Sciatic nerve (tissue), 2 donors: ENCODE data around the gene FASTKD2. TPM values are rescaled to one million over a fixed set of nuclear protein-coding genes. Genes with fewer than 3 reads are reported as not detected.
"Not testable (repeated sequence)": the region's sequence is repeated elsewhere in the genome, so short reads cannot be mapped to it uniquely, and the experiment has no call there.

ENCODE experiments used
- ATAC-seq: fragments of 200-7000 bp; cut with Tn5 transposase; one replicate; pipeline ENCODE4 v1.9.1; 2020; ENCODE audit warnings: mild to moderate bottlenecking, moderate library complexity
- DNase-seq: peaks from one replicate; pipeline ENCODE4 v3.0.0-alpha.2; 2020; ENCODE audit warnings: low spot score
- intact Hi-C: fragments of 100-400 bp; cut with DNase I; formaldehyde crosslinking; loops from one replicate; pipeline ENCODE4 v1.14.2; 2022
- total RNA-seq: library from RNA; stranded (reverse); fragmentation: NEBNext Ultra II Directional; extraction: Animal tissue kit (Norgen Biotek cat#: 25700); gene quantifications from one replicate; pipeline ENCODE4 v1.2.1, GENCODE V29; 2021
- donor health status: DM: no; HTN: no; CAD: no.
- donor health status: DM: no; HTN: no; CAD: no.

FASTKD2 gene
- total RNA-seq, 1 donor from 2014 or later: 23.1 TPM

DNA sequence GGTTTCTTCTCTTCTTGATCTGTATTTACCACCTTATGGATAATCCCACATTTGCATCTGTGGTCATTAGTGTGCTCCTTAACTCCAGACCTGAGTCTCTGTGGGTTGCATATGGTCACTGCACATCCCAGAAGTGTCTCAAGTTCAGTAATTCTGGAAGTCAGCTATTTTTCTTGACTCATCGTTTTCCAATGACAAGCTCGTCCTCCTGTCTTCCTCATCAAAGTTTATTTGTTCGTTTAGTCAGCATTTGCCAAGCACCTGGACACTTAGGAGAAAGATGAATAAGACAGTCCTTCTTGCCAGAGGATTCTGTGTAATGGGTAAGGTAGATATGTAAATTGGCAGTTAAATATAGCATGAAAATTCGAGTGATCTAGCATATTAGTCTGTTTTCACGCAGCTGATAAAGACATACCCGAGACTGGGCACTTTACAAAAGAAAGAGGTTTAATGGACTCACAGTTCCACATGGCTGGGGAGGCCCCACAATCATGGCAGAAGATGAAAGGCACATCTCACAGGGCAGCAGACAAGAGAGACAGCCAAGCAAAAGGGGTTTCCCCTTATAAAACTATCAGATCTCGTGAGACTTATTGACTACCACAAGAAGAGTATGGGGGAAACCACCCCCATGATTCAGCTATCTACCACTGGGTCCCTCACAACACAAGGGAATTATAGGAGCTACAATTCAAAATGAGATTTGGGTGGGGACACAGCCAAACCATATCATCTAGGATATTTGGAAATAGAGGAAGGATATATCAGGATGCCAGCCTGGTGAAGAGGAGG lies 19.4 kb downstream of the FASTKD2 start:
- intact Hi-C loops: no loop called here

DNA sequence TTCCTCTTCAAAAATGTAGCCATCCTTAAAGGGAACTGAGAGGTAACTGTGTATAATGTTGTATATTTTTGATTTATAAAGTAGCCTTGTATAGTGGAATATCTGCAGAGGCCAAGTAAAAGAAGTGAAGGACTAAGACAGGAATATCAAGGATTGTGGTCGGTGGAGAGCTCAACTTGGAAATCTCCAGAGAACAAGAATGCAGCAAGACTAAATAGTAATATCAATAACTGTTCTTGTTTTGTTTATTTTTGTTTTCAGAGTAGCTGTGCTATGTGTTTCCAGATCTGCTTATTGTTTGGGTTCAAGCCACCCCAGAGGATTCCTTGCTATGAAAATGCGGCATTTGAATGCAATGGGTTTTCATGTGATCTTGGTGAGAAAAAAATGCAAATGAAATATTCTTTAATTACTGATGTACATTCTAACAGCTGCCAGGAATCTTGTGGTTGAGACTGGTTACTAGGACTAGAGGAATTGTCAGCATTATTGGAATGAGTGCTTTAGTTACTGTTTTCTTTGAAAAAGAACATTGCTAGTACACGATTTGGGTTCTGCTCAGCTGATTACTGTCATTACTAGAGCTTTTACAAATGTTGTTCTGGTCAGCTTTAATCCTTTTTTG lies 25.0 kb downstream of the FASTKD2 start:
- ATAC-seq: no peak
- intact Hi-C loops: no loop called here
- no peak for DNase-seq

More for the DNA sequence above, 19.4 kb downstream of the FASTKD2 start:
- ATAC-seq (no peak), DNase-seq (no peak)

DNA sequence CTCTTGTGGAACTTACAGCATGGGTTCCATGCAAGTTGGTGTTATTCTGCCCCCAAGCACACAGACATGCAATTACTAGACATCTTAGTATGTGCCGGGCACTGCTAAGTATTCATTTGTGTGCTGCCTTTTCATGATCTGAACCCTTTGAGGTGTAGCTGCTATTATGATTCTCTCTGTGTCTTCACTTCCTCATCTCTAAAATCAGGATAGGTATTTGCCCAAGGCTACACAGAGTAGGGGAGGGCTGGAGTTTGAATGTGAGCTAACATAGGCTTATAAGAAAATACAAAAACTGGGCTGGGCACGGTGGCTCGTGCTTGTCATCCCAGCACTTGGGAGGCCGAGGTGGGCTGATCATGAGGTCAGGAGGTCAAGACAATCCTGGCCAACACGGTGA lies 27.2 kb downstream of the FASTKD2 start:
- DNase-seq: no peak
- no peak for ATAC-seq
- intact Hi-C loops: no loop called here

DNA sequence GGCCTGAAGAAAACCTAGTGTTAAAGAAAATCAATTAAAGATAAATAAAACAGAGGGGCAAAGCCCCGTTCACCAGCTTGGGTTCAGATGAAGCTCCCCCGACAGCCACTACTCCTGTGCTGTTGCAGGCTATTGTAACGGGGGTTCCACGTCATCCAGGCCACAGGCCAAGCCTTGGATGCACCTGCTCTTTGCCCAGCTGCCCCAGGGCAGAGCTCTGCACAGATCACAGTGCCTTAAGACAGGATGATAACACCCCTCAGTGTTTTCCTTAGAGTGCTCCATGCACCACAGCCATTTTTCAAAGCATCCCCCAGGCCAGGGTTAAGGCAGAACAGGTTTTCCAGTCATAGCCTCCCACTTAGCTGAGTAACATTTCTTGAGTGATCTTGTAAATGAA lies 32.0 kb downstream of the FASTKD2 start:
- intact Hi-C loops: no loop called here
- DNase-seq (no peak), ATAC-seq (no peak)

DNA sequence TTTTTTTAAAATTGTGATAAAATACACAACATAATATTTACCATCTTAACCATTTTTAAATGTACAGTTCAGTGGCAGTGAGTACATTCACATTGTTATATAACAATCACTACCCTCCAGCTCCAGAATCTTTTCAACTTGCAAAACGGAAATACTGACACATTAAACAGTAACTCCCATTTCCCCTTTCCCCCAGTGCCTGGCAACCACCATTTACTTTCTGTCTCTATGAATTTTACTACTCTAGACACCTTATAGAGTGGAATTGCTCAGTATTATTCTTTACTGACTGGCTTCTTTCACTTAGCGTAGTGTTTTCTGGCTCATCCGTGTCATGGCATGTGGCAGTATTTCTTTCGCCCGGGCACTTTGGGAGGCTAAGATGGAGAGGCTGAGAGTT lies 32.6 kb downstream of the FASTKD2 start:
- DNase-seq (no peak), ATAC-seq (no peak)
- intact Hi-C loops: no loop called here

DNA sequence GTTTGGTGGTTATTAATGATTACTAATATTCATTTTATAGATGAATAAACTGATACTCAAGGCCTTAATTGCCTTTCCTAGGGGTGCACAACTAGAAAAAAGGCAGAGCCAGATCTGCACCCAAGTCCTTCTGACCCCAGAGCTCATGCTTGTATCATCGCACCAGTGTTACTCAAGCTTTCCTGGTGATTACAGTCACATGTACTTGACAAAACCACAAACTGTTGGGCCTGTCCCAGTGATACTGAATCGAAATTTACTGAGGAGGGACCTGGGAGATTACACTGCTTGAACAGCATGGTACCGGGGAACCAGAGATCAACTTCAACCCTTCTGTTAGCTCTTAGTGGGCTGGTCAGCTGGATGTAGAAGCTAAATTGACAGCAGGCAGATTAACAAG lies 33.7 kb downstream of the FASTKD2 start:
- DNase-seq (no peak), ATAC-seq (peak; percentile 56)
- intact Hi-C loops: no loop called here

DNA sequence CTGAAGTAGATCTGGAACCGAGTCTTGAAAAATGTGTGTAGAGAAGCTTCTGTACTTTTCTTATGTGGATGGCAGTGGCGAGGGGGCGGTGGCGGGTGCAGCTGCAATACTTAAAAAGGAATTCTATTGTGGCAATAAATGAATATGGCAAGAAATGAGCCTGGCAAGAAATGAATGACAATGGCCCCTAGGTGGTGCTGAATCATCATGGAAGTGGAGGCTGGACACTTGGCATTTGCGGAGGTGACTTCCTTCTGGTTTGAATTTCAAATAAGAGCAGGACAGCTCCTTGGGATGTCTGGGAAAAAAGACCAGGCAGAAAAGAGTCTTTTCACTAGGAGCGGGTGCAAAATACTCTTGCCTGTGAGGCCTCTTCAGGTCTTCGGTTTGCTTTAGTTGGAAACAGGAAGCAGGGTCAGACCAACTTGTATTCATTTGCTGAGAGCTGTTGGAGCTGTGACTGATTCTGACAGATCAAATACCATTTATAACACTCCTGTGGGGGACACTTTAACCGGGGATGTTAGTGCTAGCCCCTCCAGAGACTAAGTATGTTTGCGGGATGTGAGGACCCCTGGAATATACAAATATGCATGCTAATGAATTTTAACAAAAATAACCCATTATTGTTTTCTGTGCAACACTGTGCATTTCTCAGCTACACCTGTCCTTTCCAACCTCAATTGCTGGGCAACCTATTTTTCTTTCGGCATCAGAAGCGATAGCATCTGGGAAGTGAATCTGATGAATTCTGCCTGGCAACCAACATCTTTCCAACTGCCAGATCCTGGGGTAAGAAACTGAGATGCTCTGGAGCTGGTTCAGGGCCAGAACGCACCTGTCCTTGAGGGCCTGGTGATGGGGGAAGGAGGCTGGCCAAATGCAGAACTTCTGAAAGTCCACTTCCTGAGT lies 35.4 kb downstream of the FASTKD2 start:
- ATAC-seq (peak; percentile 88), DNase-seq (peak; percentile 71)
- intact Hi-C loops: loop anchor here (5.0 kb wide), 1 partner anchor 177 kb away; no protein-coding TSS in a partner anchor

DNA sequence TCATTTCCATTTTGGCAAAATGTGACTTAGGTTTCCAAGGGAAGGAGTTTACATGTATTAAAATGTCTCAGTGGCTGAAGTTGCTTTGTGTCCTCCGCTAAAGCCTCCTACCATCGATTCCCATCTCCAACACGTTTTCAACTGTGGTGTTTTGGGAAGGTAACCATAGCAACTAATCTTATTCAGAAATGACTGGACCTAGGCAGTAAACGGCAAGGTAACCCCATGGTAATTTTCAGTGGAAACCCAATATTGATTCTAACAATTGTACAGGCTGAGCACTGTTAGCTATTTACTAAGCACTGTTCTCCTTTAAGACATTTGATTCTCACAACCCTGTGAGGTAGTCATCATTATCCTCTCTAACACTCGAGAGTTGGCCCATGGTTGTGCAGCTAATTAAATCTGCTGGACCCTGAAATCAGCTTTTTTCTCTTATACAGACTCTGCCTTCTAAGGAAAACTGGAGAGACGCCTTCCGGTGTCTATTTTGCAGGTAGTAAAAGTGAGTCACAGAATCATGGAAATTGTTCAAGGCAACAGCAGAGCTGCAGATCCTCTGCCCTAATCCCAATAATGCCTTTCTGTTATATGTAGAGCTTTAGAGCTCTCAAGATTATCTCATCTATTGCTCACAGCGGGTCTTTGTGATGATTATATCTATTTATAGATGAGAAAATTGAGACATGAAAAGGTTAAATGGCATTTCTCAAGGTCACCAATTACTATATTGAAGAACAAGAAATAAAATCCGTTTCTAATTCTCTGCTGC lies 36.2 kb downstream of the FASTKD2 start:
- ATAC-seq: no peak
- no peak for DNase-seq
- intact Hi-C loops: loop anchor here (5.0 kb wide), 1 partner anchor 176 kb away; no protein-coding TSS in a partner anchor

DNA sequence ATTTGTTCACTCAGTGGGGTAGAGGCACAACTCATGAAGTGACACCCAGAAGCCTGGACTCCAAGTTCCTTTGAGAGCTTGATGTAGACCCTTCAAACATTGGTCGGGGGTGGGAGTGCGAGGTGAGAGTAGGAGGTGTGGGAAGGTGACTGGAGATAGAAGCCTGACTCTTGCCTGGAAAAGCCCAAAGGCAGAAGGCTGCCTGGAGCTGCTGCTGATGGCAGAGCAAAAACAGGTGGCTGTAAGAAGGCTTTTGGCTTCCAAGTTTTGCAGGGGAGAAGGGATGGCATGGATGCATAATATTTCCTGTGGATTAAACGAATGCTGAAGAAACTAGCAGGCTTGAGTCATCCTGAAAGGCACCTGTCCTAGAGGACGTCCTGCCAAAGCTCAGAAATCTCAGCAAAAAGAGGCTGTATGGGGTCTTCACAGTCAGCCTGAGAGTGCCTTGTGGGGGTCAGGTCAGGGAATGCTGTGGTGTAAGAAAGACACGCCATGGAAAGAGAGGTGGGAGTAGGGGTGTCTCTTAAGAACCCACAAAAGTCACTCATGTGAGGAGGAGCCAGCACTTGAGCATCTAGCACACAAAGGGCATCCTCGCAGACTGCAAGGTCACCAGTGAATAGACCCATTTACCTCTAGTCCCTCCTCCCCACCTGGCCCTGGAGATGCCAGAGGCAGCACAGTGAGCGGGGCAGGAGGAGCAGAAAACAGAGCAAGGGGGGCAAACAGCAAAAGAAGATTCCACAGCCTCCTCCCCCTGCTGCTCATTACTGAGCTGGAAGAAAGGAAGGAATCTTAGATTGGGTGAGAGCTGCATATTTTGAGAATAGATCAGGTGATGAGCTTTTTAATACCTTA lies 37.5 kb downstream of the FASTKD2 start:
- intact Hi-C loops: loop anchor here (5.0 kb wide), 1 partner anchor 174 kb away; no protein-coding TSS in a partner anchor
- ATAC-seq: no peak
- DNase-seq: no peak

DNA sequence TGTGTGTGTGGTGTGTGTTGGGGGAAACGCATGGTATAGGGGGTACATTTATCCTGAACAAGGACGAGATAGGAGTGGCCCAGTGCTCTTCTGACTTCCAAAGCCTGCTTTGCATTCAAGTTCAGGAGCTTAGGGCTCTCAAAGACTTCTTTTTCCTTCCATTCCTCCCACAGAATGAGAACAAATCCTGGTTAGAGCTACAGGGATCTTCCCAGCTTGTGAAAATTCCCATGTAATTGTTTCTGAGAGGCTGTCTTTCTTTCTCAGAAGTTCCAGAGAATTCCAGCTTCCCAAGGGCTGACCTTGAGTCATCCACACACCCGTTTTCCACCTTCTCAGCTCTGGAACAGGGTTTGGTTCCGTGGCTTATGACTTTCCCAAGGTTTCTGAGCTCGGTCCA lies 38.9 kb downstream of the FASTKD2 start:
- ATAC-seq: peak; percentile 77
- DNase-seq: no peak
- intact Hi-C loops: loop anchor here (5.0 kb wide), 1 partner anchor 173 kb away; no protein-coding TSS in a partner anchor

DNA sequence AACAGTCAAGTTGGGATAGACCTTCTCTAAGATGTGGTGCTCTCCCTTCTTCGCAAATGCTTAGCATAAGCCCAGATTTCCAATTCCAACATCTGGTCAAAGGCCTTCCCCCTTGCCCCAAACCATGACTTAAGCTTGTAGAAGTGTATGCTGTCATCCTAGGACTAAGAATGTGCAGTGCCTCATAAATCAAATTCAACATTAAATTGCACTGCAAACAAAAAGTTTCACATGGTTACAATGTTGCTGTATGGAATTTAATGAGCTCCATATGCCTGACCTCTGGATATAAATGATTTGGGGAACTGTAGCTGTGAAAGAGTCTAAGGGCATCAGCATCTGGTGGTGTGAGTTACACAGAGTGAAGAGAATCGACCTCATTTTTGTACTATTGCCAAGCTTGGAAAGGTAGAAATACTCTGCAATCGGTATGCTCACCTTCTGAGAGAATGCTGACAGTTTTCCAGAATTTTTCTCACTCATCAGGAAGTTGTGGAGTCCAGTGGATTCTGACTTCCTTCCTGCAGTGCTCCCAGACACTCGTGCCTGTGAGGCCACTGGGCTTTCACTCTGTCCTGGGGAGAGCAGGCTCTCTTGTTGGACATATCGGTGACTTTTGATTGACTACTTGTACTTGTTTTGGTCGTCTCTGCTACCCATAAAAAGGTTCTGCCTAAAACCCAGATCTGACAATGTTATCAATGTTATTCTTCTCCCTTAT lies 40.6 kb downstream of the FASTKD2 start:
- no peak for DNase-seq
- intact Hi-C loops: no loop called here
- no peak for ATAC-seq

DNA sequence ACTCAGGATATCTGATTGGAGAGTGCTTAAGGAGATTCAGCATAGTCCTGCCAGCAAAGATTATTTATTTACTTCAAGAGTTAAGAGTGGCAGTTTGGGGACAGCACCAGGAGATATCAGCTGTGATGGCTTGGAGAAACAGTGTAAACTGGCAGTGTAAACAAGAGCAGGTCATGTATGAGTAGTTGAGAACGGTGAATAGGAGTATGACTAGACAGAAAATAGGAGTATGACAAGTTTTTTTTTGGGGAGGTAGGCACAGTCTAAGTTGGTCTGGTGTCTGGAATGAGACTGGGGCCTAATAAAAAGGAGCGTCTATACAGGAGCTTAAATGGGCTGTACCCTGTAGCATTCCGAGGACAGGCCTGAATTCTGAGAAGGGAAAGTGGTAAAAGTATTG lies 42.2 kb downstream of the FASTKD2 start:
- intact Hi-C loops, ATAC-seq, DNase-seq: not testable (repeated sequence)

DNA sequence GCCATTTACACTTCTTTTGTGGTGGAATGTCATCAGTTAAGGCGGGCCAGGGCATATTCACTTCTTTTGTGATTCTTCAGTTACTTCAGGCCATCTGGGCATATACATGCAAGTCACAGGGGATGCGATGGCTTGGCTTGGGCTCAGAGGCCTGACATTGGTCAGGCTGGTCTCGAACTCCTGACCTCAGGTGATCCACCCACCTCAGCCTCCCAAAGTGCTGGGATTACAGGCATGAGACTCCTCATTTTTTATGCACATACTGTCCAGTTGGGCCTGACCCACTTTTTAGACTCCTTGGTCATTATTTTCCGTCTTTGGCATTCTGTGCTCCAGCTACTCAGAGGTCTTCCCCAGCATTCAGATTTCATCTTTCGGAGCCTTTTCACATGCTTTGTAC lies 47.1 kb downstream of the FASTKD2 start:
- ATAC-seq, intact Hi-C loops, DNase-seq: not testable (repeated sequence)

DNA sequence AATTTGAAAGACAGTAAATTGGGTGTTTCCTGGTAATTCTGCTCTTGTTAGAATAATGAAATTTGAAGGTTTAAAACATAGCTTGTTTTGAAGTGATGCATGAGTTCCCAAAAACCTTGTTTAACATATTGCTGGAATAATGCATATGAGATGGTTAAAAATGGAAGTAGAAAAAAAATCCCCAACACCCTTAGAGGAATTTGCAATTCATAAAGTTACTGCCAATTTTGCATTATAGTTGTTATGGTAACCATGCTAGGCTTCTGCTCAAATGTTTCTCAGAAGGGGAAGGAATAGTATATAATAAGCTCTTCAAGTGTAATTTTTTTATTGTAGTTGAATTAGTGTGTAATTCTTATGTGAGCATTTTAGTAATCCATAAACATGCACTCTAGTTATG lies 49.1 kb downstream of the FASTKD2 start:
- no peak for DNase-seq
- intact Hi-C loops: no loop called here
- no peak for ATAC-seq

DNA sequence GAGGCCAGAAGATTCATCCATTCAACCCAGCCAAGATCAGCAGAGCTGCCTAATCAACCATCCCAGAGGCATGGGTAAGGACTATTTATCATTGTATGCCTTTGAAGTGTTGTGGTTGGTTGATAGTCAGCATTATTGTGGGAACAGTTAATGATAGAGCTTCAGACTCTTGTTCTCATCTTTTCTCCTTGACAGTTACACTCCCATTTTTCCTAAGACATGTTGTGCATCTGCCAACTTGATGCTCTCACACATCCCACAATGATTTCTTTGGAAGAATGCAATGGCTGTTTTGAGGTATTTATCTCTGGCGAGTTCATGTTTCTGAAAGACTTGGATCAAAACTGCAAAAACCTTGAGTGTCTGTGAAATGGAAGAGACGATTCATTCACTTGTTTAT lies 55.4 kb downstream of the FASTKD2 start:
- DNase-seq: no peak
- intact Hi-C loops: no loop called here
- ATAC-seq: peak; percentile 59

DNA sequence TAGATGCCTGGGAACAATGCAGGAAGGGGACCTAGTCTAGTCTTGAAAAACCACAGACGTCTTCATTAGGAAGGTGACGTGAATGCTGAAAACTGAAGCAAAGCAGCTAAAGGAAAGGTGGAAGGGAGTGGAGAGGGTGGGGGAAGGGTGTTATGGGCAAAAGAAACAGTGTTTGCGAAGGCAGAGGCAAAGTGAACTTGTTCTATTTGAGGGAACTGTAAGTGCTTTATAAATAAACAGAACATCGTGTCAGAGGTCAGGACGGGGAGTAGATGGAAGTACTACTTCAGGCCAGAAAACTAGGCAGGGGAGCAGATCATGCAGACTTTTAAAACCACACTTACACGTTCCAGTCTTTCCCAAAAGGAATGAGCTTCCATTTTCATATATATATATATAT lies 57.8 kb downstream of the FASTKD2 start:
- intact Hi-C loops: no loop called here
- ATAC-seq: peak; percentile 96
- no peak for DNase-seq

DNA sequence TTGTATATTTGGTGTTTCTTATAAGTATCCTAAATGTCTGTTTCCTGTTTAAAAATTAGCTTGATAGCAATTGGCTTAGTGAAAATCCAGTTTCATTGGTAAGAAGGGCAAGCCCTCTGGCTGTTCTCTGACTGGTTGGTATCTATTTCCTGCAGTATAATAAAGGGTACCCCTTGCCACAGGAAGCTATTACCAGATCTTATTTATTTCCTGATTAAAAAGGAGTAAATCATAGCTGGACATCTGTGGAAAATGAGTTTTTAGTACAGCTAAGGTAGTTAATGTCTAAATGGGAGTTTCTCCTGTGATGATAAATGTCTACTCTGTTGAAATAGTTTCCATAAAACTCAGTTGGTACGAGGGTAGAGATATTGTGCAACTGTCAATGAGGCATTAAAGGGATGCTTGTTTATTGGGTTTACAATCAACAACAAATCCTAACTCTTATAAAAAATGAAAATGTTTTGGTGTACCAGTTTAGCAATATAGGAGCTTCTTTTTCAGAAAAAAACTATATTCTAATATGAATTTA lies 58.7 kb downstream of the FASTKD2 start:
- ATAC-seq (no peak), DNase-seq (no peak)
- intact Hi-C loops: no loop called here
